ENCODE data around the gene PCCA. TPM values are rescaled to one million over a fixed set of nuclear protein-coding genes. Genes with fewer than 3 reads are reported as not detected.
"Not testable (repeated sequence)": the region's sequence is repeated elsewhere in the genome, so short reads cannot be mapped to it uniquely, and the experiment has no call there.

The PCCA gene
- total RNA-seq, 1 experiment from 2014 or later = 14.8 TPM

GRCh38 chr13:100140441-100140840 is 51.5 kb downstream of the PCCA start:
- no peak for DNase-seq (ENCODE audit: low spot score)

GRCh38 chr13:100141461-100141961 is 52.6 kb downstream of the PCCA start:
- DNase-seq (ENCODE audit: low spot score) = not testable (repeated sequence)

- DNase-seq (ENCODE audit: low spot score) = no peak
These were observed 57.6 kb downstream of the PCCA start for GRCh38 chr13:100146534-100146933.

DNA sequence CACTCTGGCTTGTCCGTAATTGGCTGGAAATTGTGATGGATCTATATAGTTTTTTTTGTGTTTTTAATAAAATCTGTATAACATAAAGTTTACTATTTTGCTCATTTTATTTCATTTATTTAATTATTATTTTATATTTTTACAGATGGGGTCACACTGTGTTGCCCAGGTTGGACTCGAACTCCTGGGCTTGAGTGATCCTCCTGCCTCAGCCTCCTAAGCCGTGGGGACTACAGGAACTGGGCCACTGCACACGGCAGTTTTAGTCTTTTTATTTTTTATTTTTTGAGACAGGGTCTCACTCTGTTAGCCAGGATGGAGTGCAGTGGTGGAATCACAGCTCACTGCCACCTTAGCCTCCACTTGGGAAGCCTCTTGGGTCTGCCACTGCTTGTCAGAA is 58.9 kb downstream of the PCCA start:
- no peak for DNase-seq (ENCODE audit: low spot score)

- no peak for DNase-seq (ENCODE audit: low spot score)
These were observed 59.5 kb downstream of the PCCA start for GRCh38 chr13:100148422-100148821.

DNA sequence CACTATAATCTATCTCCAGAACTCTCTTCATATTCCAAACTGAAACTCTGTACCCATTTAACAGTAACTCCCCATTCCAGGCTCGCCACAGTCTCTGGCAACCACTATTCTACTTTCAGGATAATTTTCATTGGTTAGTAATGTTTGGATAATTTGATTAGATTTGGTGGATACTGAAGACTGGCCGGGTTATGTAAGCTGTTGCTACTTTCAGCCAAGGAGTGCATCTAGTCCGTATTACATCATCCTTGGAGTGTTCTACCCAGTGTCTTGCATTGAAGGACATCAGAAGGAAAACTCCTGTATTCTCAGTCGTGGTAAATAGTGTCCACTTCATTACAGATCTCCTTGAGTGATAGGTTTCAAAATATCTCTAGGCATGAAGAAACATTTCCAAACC is 60.5 kb downstream of the PCCA start:
- DNase-seq (ENCODE audit: low spot score) = no peak

GRCh38 chr13:100150711-100151110 is 61.8 kb downstream of the PCCA start:
- not testable (repeated sequence) for DNase-seq (ENCODE audit: low spot score)

DNA sequence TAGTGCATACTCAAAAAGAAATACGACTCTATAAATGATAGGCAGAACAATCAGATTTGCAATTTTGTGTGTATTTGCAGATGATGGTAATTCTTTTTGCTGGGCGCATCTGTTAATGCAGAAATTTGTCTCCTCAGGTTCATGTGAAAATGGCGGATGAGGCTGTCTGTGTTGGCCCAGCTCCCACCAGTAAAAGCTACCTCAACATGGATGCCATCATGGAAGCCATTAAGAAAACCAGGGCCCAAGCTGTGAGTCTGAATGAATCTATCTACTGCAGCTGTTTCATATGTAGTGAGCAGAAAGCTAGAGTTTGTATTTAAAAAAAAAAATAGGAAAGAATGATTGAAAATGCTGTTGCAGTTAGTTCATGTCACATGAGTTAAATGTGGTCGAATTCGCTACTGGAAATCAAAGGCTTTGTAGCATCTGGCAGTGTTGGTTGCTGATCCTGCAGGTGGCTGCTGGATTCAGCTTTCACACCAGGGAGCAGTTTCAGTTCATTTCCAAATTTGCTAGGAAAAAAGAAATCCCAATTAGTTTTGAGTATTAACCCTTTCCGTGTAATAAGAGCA is 66.0 kb downstream of the PCCA start:
- DNase-seq (ENCODE audit: low spot score) = no peak

GRCh38 chr13:100156788-100157187 is 67.9 kb downstream of the PCCA start:
- peak; percentile 78 for DNase-seq (ENCODE audit: low spot score)

- no peak for DNase-seq (ENCODE audit: low spot score)
These were observed 69.7 kb downstream of the PCCA start for GRCh38 chr13:100158569-100158968.

GRCh38 chr13:100159584-100159983 is 70.7 kb downstream of the PCCA start:
- DNase-seq (ENCODE audit: low spot score) = no peak

DNA sequence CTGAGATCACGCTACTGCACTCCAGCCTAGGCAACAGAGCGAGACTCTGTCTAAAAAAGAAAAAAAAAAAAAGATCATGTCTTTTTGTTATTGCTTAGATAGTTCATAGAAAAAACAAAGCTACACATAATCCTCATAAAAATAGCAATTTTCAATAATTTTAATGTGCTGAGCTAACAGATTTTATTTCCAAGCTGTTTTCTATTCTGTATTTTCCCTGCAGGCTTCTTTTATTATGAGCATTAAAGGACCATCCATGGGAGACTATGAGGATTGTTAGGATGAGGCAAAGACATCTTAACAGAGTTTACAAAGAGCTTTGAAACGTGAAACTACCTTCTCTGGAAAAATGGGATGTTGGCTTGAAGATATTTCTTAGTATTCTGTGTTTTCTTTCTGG is 71.6 kb downstream of the PCCA start:
- DNase-seq (ENCODE audit: low spot score) = no peak

GRCh38 chr13:100163375-100163774 is 74.5 kb downstream of the PCCA start:
- DNase-seq (ENCODE audit: low spot score) = no peak

DNA sequence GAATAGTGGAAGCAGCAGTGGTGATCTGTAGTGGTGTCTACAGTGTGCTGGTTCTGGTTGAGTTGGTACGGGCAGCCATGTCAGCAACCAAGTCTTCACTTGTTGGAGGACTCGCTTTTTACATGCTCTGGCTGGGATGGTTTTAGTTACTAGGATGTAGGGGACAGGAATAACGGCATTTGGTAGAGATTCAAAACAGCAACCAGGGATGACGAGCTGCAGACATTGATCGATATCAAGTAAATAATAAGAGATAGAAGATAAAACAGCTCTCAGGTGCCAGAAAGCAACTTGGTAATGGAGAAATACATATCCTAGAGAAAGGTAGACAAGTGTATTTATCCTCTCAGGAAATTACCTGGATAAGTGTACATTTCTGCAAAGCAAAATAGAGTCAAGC is 84.3 kb downstream of the PCCA start:
- no peak for DNase-seq (ENCODE audit: low spot score)

- not testable (repeated sequence) for DNase-seq (ENCODE audit: low spot score)
These were observed 85.6 kb downstream of the PCCA start for GRCh38 chr13:100174455-100174854.

GRCh38 chr13:100175078-100175802 is 86.3 kb downstream of the PCCA start:
- DNase-seq (ENCODE audit: low spot score) = no peak

DNA sequence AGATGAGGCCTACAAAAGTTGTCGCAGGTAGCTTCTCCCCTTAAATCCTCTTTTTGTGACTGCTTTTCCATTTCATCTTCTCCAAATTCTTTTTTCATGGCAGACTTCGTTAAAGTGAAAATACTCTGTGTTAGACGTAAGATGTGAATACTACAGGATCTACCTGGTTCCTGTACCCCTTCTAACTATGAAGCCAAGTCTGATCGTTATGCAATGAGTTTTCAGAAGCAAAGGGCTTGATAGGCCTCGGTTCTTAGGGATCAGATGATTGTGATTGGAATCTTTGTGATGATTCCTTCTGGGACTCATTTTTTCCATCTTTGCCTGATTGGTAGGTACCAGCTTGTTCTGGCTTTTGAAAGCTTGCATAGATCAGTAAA is 86.9 kb downstream of the PCCA start:
- DNase-seq (ENCODE audit: low spot score) = no peak

- no peak for DNase-seq (ENCODE audit: low spot score)
These were observed 88.0 kb downstream of the PCCA start for GRCh38 chr13:100176801-100177400.

- DNase-seq (ENCODE audit: low spot score) = no peak
These were observed 89.4 kb downstream of the PCCA start for GRCh38 chr13:100178309-100178708.

GRCh38 chr13:100179276-100179675 is 90.4 kb downstream of the PCCA start:
- DNase-seq (ENCODE audit: low spot score) = no peak

DNA sequence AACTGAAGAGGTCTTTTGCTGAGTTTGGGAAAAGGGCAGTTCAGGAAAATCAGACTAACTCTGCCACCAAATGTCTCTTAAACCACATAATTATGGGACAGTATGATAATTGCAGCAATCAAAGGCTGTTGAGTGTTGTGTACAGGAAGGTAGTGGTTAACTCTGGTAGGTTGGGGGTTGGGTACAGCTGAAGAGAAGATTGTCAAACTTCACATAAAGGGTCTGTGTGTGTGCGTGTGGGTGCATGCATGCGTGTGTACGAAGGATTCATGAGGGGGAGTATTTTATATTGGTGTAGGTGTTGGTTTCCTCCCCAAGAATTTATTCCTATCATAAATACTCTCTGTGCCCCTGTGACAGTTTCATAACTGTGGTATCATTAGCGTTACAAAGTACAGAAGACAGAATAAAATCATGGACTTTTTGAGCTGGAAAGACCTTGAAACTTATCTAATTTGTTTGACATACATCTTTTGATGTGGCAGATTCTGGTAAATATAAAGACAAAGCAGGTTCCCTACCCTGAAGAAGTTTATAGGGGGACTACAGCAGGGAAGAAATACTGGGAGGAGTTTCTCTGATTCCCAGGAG is 94.1 kb downstream of the PCCA start:
- DNase-seq (ENCODE audit: low spot score) = no peak

- no peak for DNase-seq (ENCODE audit: low spot score)
These were observed 95.2 kb downstream of the PCCA start for GRCh38 chr13:100184095-100184494.

DNA sequence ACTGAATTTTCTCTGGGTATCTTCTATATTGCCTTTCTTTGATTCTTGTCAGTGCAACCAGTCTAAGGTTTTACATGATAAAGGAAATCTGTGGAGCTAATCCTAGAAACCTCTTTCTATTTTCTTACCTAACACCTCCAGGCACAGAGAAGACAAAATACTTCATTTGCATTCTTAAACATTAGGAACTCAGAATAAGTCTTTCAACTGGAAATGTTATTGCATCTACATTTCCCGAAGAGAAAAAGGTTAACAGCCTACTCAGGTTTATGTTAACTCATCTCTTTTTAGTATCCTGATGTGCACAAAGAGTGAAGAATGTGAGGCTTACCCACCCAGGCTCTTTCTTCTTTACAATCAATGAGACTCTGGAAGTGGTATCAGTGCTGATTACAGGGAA is 106.7 kb downstream of the PCCA start:
- no peak for DNase-seq (ENCODE audit: low spot score)
